Activated CD4-positive, alpha-beta memory T cell treated with anti-CD3 and anti-CD28 coated beads, Interleukin-2, amount 10 ng/mL, durations not matched to agents 7 days and 5 days (primary cell): ENCODE data around the gene LAG3. TPM values are rescaled to one million over a fixed set of nuclear protein-coding genes. Genes with fewer than 3 reads are reported as not detected.

ENCODE experiments used
- CTCF ChIA-PET: fragments of 350-600 bp; sonication (Branson Sonifier 250); formaldehyde crosslinking; loops from one replicate; lab custom pipeline; 2021; ENCODE audit warnings: antibody characterized with exemption, inconsistent platforms; lab: Charles Lee
- POLR2A ChIA-PET: fragments of 350-600 bp; sonication (Branson Sonifier 250); formaldehyde crosslinking; loops from one replicate; lab custom pipeline; 2021; ENCODE audit warnings: antibody characterized with exemption; lab: Charles Lee
- DNase-seq: peaks from one replicate; pipeline ENCODE4 v3.0.0-alpha.2; 2020
- H3K27ac Mint-ChIP-seq: one replicate; pipeline ENCODE4 v1.8.0; 2021; ENCODE audit warnings: mild to moderate bottlenecking, mixed read lengths
- H3K27me3 Mint-ChIP-seq: one replicate; pipeline ENCODE4 v1.8.0; 2021; ENCODE audit warnings: mixed read lengths
- H3K36me3 Mint-ChIP-seq: one replicate; pipeline ENCODE4 v1.8.0; 2021; ENCODE audit warnings: low read depth, mixed read lengths
- H3K4me1 Mint-ChIP-seq: one replicate; pipeline ENCODE4 v1.8.0; 2021; ENCODE audit warnings: mixed read lengths
- H3K4me3 Mint-ChIP-seq: one replicate; pipeline ENCODE4 v1.8.0; 2021; ENCODE audit warnings: mild to moderate bottlenecking, mixed read lengths
- H3K9me3 Mint-ChIP-seq: one replicate; pipeline ENCODE4 v1.8.0; 2021; ENCODE audit warnings: mixed read lengths
- total RNA-seq, 2 experiments: library from RNA; stranded (reverse); gene quantifications; one replicate each; pipeline ENCODE4 v1.2.3, GENCODE V29; 2021

The LAG3 gene
- total RNA-seq, 2 experiments from 2014 or later, result 91.9 TPM

GRCh38 chr12:6768437-6768914, 3.8 kb upstream of the LAG3 start:
- CTCF ChIA-PET, result interaction anchor here (1.7 to 4.6 kb wide), 5 partner anchors 13 to 79 kb away, joined by 3 to 78 read pairs (median 50); partner anchors contain the start of genes CD4 and MLF2
- H3K27me3 Mint-ChIP-seq, result peaks cover 30% of the 10 kb centered on the region

GRCh38 chr12:6768990-6769389, 3.3 kb upstream of the LAG3 start:
- CTCF ChIA-PET, result interaction anchor here (0.7 to 4.6 kb wide), 2 partner anchors 11 to 15 kb away, joined by 3 to 78 read pairs; partner anchors contain the start of gene MLF2

More at GRCh38 chr12:6768437-6768914, 3.8 kb upstream of the LAG3 start:
- no peaks in the 10 kb centered on the region for H3K9me3 Mint-ChIP-seq
- H3K36me3 Mint-ChIP-seq, result peaks cover 3% of the 10 kb centered on the region
- DNase-seq, result no peak
- peaks cover 69% of the 10 kb centered on the region for H3K4me1 Mint-ChIP-seq
- H3K27ac Mint-ChIP-seq, result no peak overlapping the region
- POLR2A ChIA-PET, result interaction anchor here (1.0 to 8.4 kb wide), 3 partner anchors 9 to 79 kb away, joined by 4 to 73 read pairs (median 8); partner anchors contain the start of genes MLF2 and ZNF384
- H3K4me3 Mint-ChIP-seq, result peak overlapping the region; percentile 87

GRCh38 chr12:6769666-6770065, 2.7 kb upstream of the LAG3 start:
- Mint-ChIP-seq H3K9me3 (no peaks in the 10 kb centered on the region), H3K4me1 (peaks cover 69% of the 10 kb centered on the region), H3K36me3 (peaks cover 9% of the 10 kb centered on the region), H3K4me3 (no peak overlapping the region), H3K27me3 (peaks cover 25% of the 10 kb centered on the region), H3K27ac (no peak overlapping the region)
- POLR2A ChIA-PET, result interaction anchor here (1.0 to 14.0 kb wide), 5 partner anchors 8 to 80 kb away, joined by 4 to 153 read pairs (median 8); partner anchors contain the start of genes CD4, COPS7A, MLF2 and ZNF384
- DNase-seq, result no peak
- CTCF ChIA-PET, result interaction anchor here (0.7 to 4.6 kb wide), 3 partner anchors 10 to 17 kb away, joined by 3 to 78 read pairs (median 23); partner anchors contain the start of gene MLF2

More at GRCh38 chr12:6768990-6769389, 3.3 kb upstream of the LAG3 start:
- Mint-ChIP-seq H3K27me3 (peaks cover 29% of the 10 kb centered on the region), H3K4me1 (peaks cover 69% of the 10 kb centered on the region), H3K9me3 (no peaks in the 10 kb centered on the region), H3K4me3 (peak overlapping the region; percentile 19), H3K27ac (no peak overlapping the region), H3K36me3 (peaks cover 3% of the 10 kb centered on the region)
- POLR2A ChIA-PET, result interaction anchor here (1.0 to 14.0 kb wide), 4 partner anchors 9 to 80 kb away, joined by 4 to 153 read pairs (median 40); partner anchors contain the start of genes CD4, MLF2 and ZNF384
- DNase-seq, result no peak

GRCh38 chr12:6770094-6770493, 2.2 kb upstream of the LAG3 start:
- ChIA-PET POLR2A (interaction anchor here (1.9 to 14.0 kb wide), 3 partner anchors 17 to 47 kb away, joined by 4 to 153 read pairs (median 73); partner anchors contain the start of genes CD4, COPS7A and MLF2), CTCF (interaction anchor here (3.0 kb wide), 1 partner anchor 17 kb away, joined by 23 read pairs; the partner anchor contains the start of gene MLF2)
- DNase-seq, result no peak
- Mint-ChIP-seq H3K36me3 (peaks cover 13% of the 10 kb centered on the region), H3K27me3 (peaks cover 22% of the 10 kb centered on the region), H3K4me3 (no peak overlapping the region), H3K9me3 (no peaks in the 10 kb centered on the region), H3K4me1 (peaks cover 70% of the 10 kb centered on the region), H3K27ac (no peak overlapping the region)

GRCh38 chr12:6770600-6770999, 1.7 kb upstream of the LAG3 start:
- H3K27me3 Mint-ChIP-seq, result peaks cover 17% of the 10 kb centered on the region
- peaks cover 18% of the 10 kb centered on the region for H3K36me3 Mint-ChIP-seq
- DNase-seq, result no peak
- ChIA-PET POLR2A (interaction anchor here (1.9 to 14.0 kb wide), 3 partner anchors 18 to 47 kb away, joined by 4 to 153 read pairs (median 73); partner anchors contain the start of genes CD4, COPS7A and MLF2), CTCF (interaction anchor here (1.5 to 3.0 kb wide), 3 partner anchors 10 to 22 kb away, joined by 5 to 23 read pairs (median 11); partner anchors contain the start of gene MLF2)
- no peaks in the 10 kb centered on the region for H3K9me3 Mint-ChIP-seq
- peaks cover 70% of the 10 kb centered on the region for H3K4me1 Mint-ChIP-seq
- no peak overlapping the region for H3K27ac Mint-ChIP-seq
- H3K4me3 Mint-ChIP-seq, result no peak overlapping the region

GRCh38 chr12:6771091-6771495, 1.2 kb upstream of the LAG3 start:
- H3K36me3 Mint-ChIP-seq, result peaks cover 21% of the 10 kb centered on the region
- H3K9me3 Mint-ChIP-seq, result no peaks in the 10 kb centered on the region
- no peak overlapping the region for H3K4me3 Mint-ChIP-seq
- H3K4me1 Mint-ChIP-seq, result peaks cover 72% of the 10 kb centered on the region
- ChIA-PET POLR2A (interaction anchor here (1.4 to 14.0 kb wide), 4 partner anchors 18 to 237 kb away, joined by 4 to 153 read pairs (median 40); partner anchors contain the start of genes CD4, COPS7A, GAPDH and MLF2), CTCF (interaction anchor here (0.9 to 3.0 kb wide), 5 partner anchors 9 to 26 kb away, joined by 3 to 23 read pairs (median 9); partner anchors contain the start of genes CD4 and MLF2)
- DNase-seq, result no peak
- H3K27me3 Mint-ChIP-seq, result peaks cover 13% of the 10 kb centered on the region
- H3K27ac Mint-ChIP-seq, result no peak overlapping the region

GRCh38 chr12:6771509-6772330, 600 bp upstream of the LAG3 start:
- Mint-ChIP-seq H3K36me3 (peaks cover 26% of the 10 kb centered on the region), H3K27ac (peak overlapping the region; percentile 71), H3K4me3 (peak overlapping the region; percentile 74), H3K9me3 (no peaks in the 10 kb centered on the region), H3K4me1 (peaks cover 78% of the 10 kb centered on the region), H3K27me3 (peaks cover 13% of the 10 kb centered on the region)
- ChIA-PET POLR2A (interaction anchor here (1.1 to 14.0 kb wide), 5 partner anchors 9 to 301 kb away, joined by 3 to 153 read pairs (median 7); partner anchors contain the start of genes CD4, GAPDH, MLF2 and VAMP1), CTCF (interaction anchor here (0.5 to 3.0 kb wide), 6 partner anchors 9 to 176 kb away, joined by 3 to 23 read pairs (median 7); partner anchors contain the start of genes CD4 and MLF2)
- DNase-seq, result no peak

- peak overlapping the region; percentile 74 for H3K4me3 Mint-ChIP-seq
- H3K36me3 Mint-ChIP-seq, result peaks cover 24% of the 10 kb centered on the region
- no peak for DNase-seq
- H3K27ac Mint-ChIP-seq, result peak overlapping the region; percentile 71
- H3K9me3 Mint-ChIP-seq, result no peaks in the 10 kb centered on the region
- peaks cover 9% of the 10 kb centered on the region for H3K27me3 Mint-ChIP-seq
- ChIA-PET POLR2A (interaction anchor here (0.6 to 14.0 kb wide), 7 partner anchors 10 to 159 kb away, joined by 3 to 153 read pairs (median 9); partner anchors contain the start of genes CD4, COPS7A, MLF2 and ZNF384), CTCF (interaction anchor here (2.2 to 3.0 kb wide), 4 partner anchors 7 to 20 kb away, joined by 9 to 23 read pairs (median 12); partner anchors contain the start of genes CD4 and MLF2)
- peaks cover 71% of the 10 kb centered on the region for H3K4me1 Mint-ChIP-seq
Measured at GRCh38 chr12:6772726-6773589, 638 bp downstream of the LAG3 start.

GRCh38 chr12:6773590-6774351, 1.5 kb downstream of the LAG3 start:
- peak; percentile 42 for DNase-seq
- ChIA-PET POLR2A (interaction anchor here (0.8 to 14.0 kb wide), 9 partner anchors 8 to 280 kb away, joined by 3 to 153 read pairs (median 9); partner anchors contain the start of genes CD4, CDCA3, COPS7A and GPR162), CTCF (interaction anchor here (1.9 to 2.3 kb wide), 2 partner anchors 10 to 20 kb away, joined by 8 to 13 read pairs; partner anchors contain the start of gene MLF2)
- peak overlapping the region; percentile 85 for H3K4me3 Mint-ChIP-seq
- H3K4me1 Mint-ChIP-seq, result peaks cover 72% of the 10 kb centered on the region
- no peaks in the 10 kb centered on the region for H3K9me3 Mint-ChIP-seq
- peaks cover 31% of the 10 kb centered on the region for H3K36me3 Mint-ChIP-seq
- peaks cover 7% of the 10 kb centered on the region for H3K27me3 Mint-ChIP-seq
- H3K27ac Mint-ChIP-seq, result peak overlapping the region; percentile 93

- POLR2A ChIA-PET, result interaction anchor here (0.8 to 14.0 kb wide), 10 partner anchors 8 to 281 kb away, joined by 3 to 153 read pairs (median 7); partner anchors contain the start of genes CD4, CDCA3, COPS7A and GPR162
- CTCF ChIA-PET, result interaction anchor here (0.6 to 2.3 kb wide), 6 partner anchors 8 to 1452 kb away, joined by 3 to 13 read pairs (median 8); partner anchors contain the start of gene MLF2
- peaks cover 74% of the 10 kb centered on the region for H3K4me1 Mint-ChIP-seq
- peaks cover 8% of the 10 kb centered on the region for H3K27me3 Mint-ChIP-seq
- H3K27ac Mint-ChIP-seq, result peak overlapping the region; percentile 93
- peaks cover 32% of the 10 kb centered on the region for H3K36me3 Mint-ChIP-seq
- H3K4me3 Mint-ChIP-seq, result peak overlapping the region; percentile 85
- H3K9me3 Mint-ChIP-seq, result no peaks in the 10 kb centered on the region
- DNase-seq, result peak; percentile 42
Measured at GRCh38 chr12:6774499-6775062, 2.3 kb downstream of the LAG3 start.
